AG10803 (cell line): ENCODE data around the gene HOXB5.

Experiments used
- DNase-seq: peaks from one replicate; pipeline ENCODE4 v3.0.0; 2010; ENCODE audit warnings: low read depth
- H3K4me3 ChIP-seq: 2 replicates; pipeline ENCODE4 v1.5.1; 2011; ENCODE audit warnings: mild to moderate bottlenecking, low read length, control low read depth
- TF ChIP-seq, protein P1 (sequence below): conservative IDR thresholded peaks from 2 replicates; pipeline ENCODE4 v1.5.1; 2011; ENCODE audit warnings: mild to moderate bottlenecking, low read length, control low read depth, inconsistent platforms

The HOXB5 gene

DNA sequence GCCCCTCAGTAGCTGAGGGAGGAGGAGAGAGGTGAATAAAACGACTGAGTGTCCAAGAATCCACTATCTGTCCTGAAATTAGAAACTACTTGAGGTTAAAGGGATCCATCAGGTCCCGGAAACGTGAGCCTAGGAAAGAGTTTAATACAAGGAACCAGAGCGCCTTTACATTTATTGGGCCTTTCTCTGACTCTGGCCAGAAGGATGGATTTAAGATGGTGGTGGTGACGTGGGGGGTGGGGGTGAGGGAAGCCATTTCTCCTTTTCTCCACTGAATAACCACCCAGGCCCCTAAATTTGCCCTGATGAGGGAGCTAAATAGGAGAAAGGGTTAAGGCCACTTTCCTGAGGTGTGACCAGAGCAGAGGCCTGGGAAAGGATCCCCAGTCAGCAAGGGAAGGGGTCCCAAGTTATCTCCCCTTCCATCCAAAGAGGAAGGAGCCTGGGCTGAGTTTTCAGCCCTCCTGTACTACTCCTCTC, 33.6 kb upstream of the HOXB5 start:
- peak overlapping the region; percentile 69 for H3K4me3 ChIP-seq
- DNase-seq = no peak
- TF ChIP-seq, protein P1, sequence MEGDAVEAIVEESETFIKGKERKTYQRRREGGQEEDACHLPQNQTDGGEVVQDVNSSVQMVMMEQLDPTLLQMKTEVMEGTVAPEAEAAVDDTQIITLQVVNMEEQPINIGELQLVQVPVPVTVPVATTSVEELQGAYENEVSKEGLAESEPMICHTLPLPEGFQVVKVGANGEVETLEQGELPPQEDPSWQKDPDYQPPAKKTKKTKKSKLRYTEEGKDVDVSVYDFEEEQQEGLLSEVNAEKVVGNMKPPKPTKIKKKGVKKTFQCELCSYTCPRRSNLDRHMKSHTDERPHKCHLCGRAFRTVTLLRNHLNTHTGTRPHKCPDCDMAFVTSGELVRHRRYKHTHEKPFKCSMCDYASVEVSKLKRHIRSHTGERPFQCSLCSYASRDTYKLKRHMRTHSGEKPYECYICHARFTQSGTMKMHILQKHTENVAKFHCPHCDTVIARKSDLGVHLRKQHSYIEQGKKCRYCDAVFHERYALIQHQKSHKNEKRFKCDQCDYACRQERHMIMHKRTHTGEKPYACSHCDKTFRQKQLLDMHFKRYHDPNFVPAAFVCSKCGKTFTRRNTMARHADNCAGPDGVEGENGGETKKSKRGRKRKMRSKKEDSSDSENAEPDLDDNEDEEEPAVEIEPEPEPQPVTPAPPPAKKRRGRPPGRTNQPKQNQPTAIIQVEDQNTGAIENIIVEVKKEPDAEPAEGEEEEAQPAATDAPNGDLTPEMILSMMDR = no peak

DNA sequence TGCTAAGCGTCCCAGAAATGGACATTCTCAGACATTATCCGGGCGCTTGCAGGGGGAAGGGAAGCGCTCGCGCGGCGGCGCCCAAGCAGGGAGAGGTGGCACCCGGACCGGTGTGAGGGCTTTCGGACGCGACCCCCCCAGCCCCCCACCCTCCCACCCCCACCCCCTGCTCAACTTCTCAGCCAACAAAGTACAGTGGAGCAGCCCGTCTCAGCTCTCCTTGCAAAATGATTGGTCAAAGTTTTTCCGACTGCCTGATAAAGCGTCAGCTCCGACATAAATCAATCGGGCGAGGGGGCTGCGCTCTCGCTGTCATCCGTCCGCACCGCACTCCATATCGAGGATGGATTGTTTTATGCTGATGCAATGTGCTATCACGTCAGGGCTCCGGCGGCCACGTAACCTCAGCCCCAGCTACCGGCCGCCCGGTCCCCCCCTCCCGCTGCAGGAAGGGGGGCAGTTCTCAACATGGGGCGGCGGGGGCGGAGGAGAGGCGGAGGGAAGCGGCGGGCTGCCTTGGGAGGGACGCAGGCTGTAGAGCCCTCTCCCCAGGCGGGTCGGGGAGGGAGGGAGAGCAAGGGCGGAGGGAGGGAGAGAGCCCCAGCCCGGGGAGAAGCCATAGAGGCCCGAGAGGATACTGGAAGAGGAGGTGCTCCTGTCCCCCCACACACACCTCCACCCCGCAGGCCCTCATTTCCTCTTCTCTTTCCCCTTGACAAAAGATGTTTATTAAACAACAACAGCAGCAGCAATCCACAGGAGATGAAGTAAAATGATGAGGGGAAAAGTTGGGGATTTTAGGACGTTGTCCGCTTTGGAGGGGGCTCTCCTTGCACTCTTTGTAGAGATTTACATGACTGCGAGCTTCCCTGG, 32.9 kb upstream of the HOXB5 start, which contains the start of gene HOXB9:
HOXB9 (minus strand) TSS at position 114 of the 873 bp plus-strand sequence; CDS start at position 25, 89 bp downstream.
- peak; percentile 81 for DNase-seq
- H3K4me3 ChIP-seq = peak within 1 kb of the TSS; percentile 69
- TF ChIP-seq, protein P1 = no peak

DNA sequence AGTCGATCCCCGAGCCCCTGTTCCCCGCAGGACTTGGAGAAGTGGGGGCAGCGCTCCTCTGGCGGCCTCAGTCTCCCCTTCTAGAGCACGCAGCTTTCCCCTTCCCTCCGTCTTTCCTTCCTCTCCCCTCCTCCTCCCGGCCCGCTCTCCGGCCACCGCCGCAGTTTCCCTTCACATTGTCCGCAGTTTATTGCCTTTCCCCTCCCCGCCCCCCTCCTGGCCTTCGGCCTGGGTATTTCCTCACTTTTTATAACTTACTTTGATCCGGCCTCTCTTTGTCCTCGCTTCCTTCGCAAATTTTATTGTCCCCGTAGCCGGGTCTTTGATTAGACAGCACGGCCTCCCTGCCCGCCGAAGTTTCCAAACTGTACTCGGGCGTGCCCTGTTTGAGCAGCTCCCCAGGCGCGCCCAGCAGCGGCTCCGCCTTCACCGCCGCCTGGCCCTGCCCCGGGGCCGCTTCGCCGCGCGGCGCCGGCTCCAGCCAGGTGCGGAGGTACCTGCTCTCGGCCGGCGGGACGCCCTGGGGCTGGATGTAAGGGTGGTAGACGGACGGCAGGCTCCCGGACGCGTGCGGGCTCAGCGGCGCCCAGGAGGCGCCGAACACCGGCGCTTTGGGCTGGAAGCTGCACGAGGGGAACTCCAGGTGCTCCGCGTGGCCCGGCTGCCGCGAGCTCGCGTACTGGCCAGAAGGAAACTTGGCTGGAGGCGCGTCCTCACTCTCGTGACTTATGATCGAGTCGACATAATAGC, 32.1 kb upstream of the HOXB5 start:
- TF ChIP-seq, protein P1 = no peak
- no peak for DNase-seq
- peak overlapping the region; percentile 69 for H3K4me3 ChIP-seq

DNA sequence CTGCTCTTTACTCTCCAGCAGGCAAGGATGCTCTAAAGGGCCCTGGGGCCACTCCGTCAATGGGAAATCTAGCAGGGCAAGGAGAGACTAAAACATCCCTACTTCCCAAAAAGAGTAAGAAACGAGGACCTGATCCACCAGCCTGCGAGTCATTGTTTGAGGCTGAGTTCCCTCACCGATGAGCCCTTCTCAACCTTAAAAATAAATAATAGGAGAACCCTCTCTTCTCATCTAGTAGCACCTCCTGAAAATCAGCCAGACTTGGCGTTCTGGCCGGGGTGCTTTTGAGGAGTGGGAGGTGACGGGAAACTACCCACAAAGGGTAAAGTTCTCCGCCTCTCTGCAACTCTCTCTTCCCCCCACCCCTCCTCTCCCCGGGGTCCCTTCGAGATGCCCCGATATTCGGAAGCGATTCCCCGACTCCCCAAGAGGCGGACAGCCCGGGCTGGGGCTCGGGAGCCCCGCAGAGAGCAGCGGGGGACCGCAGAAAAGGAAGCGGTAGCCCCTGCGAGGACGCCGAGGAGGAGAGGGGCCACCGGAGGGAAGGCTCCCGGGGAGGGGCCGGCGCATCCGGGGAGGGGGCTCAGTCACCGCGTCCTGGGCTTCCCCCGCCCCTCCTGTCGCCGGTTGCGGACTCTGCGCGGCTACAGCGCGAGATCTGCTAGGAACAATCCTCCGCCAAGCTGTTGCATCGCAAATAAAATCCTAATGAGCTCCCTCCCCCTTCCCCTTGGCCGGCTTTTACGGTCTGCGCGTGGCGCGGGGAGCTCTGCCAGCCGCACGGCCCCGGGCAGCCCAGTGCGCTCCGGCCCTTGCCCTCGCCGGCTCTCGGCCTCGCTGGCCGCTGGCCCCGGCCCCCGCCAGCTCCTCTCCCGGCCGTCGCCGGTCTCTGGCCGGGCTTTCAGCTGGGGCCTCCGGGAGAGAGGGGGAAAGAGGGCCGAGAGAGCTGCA, 31.2 kb upstream of the HOXB5 start:
- peak overlapping the region; percentile 69 for H3K4me3 ChIP-seq
- TF ChIP-seq, protein P1 = no peak
- peak; percentile 47 for DNase-seq

DNA sequence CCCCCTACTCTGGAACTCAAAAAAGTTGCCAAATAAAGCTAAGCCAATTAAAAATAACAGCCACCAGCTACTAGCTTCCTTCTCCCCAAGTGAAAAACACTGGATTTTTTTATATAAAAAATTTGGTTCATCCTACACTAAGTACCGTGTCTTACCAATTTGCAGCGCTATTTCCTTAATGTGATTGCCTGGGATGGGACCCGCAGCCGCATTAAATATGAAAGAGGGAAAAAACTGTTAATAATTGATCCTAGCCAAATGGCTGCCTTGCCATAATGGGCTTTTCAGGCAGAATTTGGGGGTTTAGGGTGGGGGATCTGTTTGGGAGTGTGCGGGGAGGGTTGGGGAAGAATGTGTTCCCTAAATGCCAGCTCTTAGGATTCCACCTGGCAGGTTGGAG, 30.5 kb upstream of the HOXB5 start:
- TF ChIP-seq, protein P1 = no peak
- DNase-seq = no peak
- peak overlapping the region; percentile 69 for H3K4me3 ChIP-seq

DNA sequence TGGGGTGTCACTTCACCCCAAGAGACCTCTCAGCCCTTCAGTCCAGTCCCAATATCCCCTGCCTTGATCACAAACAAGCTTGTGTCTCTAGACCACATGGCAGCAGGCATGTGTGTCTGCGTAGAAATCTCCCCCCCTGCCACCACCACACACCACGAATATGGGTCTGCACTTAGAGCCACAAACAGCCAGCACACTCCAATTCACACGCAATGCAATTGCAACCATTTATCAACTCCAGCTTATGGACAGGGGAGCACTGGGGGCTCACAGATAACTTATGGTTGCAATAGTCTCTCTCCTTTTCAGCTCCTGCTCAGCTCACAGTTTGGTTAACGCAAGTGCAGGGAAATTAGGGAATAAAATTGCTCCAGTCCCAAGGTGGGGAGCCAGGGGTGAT, 30.0 kb upstream of the HOXB5 start:
- no peak overlapping the region for H3K4me3 ChIP-seq
- TF ChIP-seq, protein P1 = no peak
- no peak for DNase-seq
